Stimulated activated CD4-positive, alpha-beta T cell treated with anti-CD3 and anti-CD28 coated beads, Interleukin-4, amount 100 ng/mL, for 1 hour (primary cell): ENCODE results near the gene PSMD6.
A peak's percentile ranks its signal among the peaks of the same experiment; 100 is the strongest.

Experiments
- DNase-seq: peaks from one replicate; pipeline ENCODE4 v3.0.0-alpha.2; 2020

Gene PSMD6

DNA sequence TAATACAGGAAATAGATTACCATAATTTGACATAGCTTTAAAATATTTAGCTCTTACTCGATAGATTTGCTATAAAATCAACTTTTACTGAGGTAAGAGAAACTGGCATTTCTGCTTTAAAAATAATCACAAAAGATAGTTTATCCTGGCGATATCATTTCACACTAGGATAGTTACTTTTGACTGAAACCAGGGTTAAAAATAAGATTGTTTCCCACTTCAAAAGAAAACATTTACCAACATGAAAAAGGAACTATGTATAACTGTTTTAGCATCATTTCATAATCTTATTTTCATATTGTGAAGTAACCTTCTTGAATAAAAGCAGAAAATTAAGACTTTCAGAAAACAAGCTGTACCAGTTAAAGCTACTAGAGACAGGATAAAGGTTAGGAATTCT, 15.3 kb downstream of the PSMD6 start:
- no peak for DNase-seq

DNA sequence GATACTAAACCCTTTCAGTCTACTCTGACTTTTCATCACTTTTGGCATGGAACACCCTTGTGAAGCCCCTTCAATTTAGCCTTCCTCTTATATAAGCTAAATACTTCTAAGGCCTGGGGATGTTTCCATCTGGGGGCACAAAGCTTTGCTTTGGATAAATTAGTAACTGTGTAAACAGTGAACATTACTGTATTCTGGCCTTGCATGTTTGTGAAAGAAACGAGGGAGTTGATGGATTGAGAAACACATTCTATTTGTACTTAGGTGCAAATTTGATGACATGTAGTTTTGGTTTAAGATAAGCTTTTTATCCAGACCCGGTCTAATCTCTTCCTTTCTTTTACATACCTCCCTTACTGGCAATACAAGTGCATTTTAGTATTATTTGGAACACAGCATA, 19.7 kb downstream of the PSMD6 start:
- no peak for DNase-seq

DNA sequence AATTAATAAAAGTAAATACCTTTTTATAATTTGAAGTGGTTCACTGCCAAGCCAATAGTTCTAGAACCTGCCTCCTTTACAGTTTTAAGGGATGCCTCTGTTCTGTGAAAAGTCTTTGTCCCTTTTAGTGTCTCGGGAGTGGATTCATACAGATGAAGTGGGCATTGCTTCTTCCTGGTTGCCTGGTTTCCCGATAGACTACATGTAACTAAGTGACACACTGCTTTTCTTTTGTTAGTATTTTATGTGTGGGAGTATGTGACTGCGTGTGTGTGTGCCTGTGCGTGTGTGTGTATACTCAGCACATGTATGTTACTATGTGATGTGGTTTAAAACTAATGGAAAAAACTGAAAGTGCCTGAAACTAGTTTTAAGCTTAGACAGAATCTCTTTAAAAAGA, 21.1 kb downstream of the PSMD6 start:
- DNase-seq: no peak

DNA sequence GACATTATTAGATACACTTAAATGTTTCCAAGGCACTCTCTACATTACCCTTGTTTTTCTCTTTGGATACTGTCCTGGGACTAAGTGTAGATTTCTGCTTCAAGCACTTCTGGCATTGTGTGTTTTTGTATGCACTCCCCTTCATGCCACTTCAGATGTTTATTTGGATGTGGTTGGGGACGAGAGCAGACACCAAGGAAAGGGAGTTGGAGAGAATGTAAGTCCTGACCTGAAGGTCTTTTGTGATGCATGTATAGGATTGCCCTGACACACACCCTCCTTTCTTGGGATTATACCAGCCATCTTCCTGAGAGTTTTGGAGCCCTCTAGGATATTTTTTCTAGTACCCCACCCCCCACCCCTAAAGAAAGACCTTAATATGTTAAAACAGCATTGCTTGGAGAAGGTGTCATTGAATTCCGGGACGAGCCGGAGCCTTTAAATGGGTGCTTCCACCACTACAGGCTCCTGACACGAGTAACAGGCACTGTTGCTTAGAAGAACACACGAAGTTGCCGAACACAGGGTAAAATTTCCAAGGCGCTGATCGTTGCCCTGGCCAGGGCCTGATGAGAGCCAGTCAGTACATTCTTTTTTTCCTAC, 22.7 kb downstream of the PSMD6 start:
- no peak for DNase-seq

DNA sequence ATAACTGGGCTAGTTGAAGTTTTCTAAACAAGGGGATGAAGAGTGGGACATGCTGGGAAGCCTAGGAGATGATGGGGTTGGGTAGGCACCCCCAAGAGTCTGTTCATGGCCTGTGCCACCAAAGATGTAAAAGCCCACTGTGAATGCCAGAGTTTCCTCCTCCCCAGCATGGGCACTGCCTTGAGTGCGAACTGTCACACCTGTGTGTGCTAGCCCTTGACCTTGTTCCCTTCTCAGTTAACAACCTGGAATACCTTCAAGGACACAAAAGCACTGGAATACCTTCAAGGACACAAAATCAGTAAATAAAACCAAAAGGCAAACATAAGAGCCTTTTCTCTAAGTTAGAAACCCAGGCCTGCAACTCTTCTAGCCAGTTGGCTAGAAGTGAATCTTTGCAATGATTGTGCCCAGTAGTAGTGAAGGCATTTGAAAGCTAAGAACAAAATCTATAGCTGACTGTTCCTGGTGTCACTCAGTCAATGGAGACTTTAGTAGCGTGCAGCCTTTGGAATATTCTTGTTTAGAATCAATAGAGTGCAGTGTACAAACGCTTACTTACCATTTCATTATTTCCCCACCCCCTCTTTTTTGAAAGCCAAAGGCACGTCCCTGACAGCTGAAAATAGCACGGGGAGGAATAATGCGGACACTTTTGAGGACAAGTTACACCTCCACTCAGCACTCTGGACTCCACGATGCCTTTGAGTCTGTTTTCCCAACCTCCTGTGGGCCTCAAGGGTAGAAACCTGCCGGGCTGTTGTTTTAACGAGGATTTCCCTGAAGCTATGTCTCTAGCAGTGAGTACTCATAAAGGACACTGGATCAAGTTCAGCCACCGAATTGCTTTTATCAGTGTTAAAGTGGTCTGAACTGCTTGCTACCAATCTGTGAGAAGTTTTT, 24.2 kb downstream of the PSMD6 start:
- DNase-seq: no peak

DNA sequence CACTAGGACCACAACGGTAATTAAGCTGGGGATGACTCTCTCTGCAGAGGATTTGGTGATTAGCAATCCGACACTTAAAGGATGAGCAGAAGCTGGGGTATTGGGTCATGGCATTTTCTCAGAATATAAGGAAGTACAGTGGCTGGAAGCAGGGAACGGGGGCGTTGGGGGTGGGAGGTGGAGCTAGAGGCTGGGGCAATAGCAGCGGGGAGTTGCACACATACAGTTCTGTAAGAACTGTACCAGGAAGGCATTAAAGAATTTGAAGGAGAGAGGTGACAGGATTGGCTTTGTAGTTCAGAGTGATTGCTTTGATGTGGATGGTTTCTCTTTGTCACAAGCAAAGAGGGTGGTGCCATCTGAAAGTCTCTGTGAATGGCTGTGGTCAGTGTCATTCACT, 28.2 kb downstream of the PSMD6 start:
- no peak for DNase-seq

DNA sequence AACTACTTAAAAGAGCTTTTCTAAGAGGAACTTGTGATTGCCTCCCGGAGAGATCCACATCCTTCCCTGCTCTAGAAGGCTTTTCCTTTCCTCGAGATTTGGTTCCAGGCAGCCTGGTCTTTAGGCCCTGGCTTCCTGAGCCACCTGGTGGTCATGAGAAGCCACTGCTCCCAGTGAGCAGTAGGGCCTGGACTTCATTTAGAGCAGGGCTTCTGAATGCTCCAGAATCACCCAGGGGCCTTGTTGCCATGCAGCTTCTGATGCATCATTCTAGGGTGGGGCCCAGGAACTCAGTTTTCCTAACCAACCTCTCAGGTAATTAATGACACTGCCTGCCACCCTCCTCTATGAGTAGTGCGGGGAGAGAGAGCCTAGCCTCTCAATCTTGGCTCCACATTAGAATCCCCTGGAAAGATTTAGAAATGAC, 29.6 kb downstream of the PSMD6 start:
- peak; percentile 46 for DNase-seq

DNA sequence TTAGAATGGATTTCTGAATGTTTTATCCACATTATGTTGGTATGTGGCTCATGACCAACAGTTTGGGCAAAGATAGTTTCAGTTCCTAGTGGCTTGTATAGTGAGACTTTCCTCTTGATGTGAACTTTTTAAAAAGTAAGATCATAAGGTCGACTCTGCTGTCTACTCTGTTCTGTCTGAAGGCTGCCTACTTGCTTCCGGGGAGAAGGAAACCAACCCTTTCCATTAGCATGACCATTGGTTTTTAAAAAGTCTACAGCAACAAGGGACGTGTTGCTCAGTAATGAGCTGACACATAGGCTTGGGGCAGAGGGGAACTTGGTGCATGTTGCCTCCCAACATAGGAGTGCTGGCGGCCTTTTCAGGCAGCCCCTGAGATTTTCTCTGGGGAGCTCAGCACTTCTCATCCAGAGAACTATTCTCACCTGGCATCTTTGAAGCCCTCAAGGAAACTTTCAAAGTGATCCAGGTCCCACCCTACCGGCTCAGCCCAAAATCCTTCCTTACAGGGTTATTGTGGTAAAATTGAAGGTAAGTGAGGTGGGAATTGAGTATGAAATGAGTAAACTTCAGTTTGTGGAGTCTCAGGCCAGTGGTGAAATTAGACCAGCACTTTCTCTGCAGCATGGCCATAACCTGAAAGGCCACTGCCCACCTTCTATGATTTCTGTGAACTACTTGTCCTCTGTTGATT, 30.6 kb downstream of the PSMD6 start:
- DNase-seq: no peak

DNA sequence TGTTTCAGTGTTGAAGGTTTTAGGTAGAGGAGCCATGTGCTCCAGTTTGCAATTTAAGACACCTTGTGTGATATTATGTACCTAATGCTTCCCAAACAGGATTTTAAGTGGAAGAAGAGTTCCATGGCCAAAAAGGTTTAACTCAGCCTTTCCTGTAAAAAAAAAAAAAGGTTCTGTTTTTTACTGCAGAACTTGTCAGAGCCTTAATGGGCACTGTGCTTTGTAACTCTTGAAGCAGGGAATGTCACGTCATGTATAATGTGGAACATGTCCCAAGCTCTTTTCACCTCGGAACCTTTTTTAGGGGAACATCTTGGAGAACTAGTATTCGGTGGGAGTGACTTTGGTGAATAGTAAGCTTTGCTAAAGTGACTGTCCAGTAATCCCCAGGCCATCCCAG, 31.6 kb downstream of the PSMD6 start:
- DNase-seq: no peak

DNA sequence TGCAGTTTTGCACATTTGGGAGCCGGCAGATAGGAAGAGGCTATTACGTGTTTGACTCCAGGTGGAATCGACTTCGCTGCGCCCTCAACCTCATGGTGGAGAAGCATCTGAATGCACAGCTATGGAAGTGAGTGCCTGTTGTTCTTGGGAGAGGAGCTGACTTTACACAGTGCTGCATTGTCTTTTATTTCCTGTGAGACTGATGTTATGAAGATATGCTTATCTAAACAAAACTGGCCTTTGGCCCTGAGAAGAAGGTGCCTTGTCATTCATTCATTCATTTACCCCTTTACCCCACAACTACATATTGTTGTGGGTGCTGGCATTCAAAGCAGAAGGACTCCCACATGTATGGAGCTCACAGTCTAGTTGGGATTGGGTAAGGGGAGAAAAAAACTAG, 32.6 kb downstream of the PSMD6 start:
- no peak for DNase-seq

DNA sequence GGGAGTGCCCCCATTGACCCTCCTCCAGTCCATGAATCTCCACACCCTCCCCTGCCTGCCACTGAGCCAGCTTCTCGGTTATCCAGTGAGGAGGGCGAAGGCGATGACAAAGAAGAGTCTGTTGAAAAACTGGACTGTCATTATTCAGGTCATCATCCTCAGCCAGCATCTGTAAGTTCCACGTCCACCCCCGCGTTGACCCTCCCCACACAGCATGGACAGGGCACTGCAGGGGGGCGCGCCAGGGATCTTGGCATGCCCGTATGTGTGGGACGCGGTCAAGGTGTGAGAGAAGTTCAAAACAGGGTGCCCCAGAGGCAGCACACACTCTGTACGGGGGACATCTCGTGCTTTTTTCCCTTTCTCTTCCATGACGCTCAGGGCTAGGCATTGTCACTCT, 33.1 kb downstream of the PSMD6 start:
- DNase-seq: no peak

DNA sequence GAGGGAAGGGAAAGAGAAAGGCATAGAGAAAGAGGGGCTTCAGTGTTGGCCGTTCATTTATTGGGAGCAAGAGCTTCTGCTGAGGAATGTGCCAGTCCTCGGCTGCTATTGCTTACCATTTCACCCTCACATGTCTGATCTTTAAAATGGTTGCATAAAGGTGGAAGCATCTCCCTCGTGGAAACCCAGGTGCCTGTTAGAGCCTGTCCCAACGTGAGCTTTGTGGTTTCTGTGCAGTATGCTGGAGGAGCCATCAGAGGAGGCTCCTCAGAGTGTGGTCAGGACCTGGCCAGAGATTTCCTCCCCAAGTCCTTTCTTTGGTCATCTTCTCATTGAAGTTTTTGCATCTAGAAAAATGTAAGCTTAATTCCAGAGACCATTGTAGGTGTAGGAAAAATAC, 34.4 kb downstream of the PSMD6 start:
- DNase-seq: no peak

DNA sequence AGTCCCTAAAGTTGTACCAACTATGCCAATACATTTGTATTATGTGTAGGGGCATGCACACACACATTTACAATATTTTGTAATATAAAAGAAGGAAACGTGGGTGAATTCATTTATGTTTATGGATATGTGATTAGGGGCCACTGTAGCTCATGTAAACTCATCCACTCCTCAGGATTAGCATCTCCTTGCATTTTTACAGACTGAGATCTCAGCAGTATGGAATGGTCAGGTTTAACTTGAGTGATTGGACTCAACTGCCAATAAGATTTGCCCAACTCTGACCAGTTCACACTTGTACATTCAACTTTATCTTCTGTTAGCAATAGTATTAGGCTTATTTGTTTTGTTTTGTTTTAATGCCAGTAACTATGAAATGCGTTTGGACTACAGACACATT, 36.5 kb downstream of the PSMD6 start:
- DNase-seq: no peak

DNA sequence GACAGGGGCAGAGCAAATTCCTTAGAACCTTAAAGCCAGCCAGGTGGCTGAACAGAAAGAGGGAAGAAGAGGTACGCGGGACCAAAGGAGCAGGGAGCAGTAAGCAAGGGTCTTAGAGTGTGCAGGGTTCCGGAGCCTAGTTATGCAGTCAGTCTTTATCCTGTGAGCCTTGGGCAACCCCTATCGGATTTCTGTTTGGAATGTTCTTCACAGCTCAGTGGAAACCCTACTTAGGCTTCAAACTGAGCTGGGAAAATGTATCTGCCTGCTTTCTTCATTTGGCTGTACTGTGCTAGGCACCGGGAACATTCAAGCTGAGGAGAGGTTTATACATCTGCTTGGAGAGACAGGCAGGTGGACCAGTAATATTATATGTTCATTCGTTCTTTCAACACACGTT, 37.1 kb downstream of the PSMD6 start:
- no peak for DNase-seq

DNA sequence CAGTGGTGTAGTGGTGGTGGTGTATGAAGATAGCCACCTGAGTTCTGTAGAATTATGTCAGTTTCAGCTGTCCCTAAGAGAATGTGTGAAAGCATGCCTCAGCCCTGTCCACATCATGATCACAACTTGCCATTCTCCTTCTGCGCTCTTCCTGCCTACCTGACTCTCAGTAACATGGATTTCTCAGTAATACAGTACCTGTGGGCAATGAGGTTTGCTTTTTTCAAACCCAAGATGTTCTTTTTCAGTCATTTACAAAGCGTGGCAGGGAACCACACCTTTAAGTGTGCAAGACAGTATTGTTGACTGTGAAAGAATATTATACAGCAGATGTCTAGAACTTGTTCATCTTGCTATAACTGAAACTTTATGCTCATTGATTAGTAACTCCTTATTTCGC, 38.9 kb downstream of the PSMD6 start:
- no peak for DNase-seq

DNA sequence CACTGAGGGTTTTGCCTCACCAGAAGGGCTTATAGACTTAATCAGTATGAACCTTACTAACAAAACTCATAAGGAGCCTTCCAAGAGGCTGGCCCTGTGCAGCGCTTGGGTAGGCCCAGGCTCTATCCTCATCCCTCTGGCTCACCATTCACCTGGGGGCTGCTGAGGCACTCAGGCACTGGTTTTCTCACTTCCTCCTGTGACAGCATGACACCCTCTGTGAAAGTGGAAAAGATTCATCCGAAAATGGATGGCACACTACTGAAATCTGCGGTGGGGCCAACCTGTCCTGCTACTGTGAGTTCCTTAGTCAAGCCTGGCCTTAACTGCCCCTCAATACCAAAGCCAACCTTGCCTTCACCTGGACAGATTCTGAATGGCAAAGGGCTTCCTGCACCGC, 41.3 kb downstream of the PSMD6 start:
- DNase-seq: no peak

DNA sequence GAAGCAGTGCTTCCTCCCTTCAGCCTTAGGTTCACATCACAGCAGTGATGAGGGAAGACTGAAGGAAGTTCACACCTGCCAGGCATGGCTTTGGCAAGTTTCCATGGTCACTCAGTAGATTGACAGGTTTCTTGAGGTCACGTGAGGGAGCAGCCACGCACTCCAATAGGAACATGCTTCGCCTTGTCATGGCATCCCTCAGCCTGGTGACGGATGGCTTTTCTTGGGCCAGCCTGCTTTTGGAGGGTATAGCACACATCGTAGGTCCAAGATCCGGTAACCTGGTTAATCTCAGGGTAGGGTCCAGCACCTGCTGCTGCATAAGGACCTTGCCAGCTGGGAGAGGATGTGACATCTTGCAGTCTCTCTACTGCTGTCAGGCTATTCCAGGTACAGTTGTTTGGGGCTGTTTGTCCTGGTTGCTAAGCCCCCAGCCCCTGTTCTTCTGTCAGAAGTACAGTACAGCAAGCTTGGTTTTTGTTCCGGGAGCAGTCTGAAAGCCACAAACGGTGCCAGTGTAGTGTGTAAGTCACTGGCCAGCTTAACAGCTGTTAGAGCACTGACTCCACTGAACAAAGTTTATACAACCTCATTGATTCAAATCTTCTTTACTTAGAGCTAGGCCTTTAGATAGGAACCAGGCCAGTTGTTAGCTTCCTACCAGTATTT, 42.3 kb downstream of the PSMD6 start:
- no peak for DNase-seq

DNA sequence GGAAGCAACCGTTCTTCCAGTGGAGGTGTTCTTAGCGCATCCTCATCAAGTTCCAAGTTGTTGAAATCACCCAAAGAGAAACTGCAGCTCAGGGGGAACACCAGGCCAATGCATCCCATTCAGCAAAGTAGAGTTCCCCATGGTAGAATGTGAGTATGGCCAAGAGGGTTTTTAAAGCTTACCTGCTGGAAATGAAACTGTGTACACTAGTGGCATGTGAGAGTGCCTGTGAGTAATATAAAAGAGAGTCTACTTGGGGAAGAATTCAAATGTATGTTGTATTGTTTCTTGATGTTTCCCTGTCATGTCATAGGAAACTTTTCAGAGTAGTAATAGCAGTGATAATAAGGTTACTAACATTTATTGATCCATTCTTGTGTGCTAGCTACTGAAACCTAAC, 43.3 kb downstream of the PSMD6 start:
- no peak for DNase-seq

DNA sequence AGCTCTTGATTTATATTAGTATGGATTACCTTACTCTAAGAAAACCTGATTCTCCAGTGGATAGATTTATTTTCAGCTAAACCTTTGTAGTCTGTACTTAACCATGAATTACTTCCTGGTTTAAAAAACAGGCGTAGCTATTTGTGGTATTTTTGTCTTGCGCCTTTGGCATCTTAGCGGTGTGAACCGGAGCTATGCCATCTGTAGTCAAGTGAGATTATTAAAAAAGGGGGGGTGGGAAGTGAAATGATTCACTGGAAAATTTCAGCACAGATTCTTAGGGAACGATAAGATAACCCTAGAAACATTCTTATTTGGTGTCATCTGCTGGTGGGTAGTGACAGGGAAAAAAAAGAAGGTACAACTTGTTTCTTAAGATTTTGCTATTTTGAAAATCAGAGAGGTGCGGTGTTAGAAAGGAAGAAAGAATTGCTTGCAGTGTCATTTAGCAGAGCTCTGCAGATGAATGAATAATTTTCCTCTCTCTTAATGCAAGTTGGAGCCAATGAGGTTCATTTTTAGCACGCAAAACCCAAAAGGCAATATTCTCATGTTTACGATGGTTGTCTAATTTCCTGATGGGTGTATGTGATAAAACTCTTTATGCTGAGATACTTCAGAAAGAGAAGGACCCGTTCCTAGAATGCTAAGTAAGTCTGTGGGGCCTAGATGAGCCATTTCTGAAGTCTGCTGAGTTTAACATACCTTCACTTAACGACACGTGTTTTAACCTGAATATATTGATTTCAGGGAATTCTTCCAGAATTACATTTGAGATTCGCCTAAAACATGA, 44.0 kb downstream of the PSMD6 start:
- no peak for DNase-seq

DNA sequence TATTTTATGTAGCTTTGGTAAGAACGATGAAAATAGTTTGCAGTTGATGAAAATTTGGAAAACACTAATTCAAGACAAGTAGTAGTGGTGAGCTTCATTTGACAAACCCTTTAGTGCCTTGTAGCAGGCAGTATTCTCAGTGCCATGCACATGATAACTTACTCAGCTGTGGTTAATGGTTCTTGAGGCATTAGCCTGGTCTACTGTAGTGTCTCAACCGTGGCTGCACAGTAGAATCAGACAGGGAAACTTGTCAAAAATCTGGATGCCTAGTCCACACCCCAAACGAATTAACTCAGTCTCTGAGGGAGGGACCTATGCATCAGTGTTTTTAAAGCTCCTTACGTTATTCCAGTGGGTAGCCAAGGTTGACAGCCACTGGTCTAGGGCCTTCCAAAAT, 45.4 kb downstream of the PSMD6 start:
- DNase-seq: no peak

DNA sequence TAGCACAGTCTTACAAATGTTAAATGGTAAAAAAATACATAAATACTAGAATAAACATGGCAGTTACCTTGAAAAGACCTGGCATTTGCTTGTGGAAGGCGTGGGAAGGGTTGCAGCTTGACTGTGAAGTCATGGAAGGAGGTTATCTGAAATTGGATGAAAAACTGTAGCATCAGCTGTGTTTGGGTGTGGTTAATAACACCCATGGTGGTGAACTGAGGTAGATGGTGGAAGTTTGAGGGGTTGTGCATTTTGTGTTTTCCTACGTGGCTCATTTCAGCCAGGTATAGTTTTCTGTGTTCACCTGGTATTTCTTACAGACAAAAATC, 46.5 kb downstream of the PSMD6 start:
- no peak for DNase-seq

DNA sequence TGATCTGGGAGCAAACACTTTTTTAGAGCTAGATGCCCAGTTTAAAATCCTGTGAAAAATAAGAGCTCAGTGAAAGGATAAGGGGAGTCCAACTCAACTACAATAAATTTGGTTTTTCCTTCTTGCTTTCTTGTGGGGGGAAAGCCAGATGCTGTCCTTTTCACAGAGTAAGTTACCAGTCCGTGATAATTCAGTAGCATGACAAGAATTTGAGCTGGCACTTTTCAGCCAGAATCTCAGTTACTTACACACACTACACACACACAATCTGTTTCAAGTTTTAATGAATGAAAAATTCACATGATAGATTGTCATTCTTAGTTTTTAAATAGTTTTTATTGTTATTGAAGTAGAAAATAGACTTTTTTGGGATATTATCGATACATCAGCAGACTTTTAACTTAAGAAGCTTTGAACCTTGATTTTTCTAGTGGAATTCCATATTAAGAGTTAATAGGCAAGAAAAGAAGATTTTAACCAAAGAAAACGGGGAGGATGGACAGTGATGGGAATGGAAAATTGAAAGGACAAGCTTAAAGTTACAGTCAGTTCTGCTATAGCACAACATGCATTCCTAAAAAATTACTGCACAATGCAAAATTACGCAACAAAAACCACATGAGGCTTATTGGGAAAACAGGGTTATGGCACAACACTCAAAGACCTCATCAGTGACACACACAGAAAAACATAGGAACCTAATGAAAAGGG, 47.0 kb downstream of the PSMD6 start:
- DNase-seq: no peak
